HG02885 (cell line): ENCODE measurements around the gene PITPNM1.
"Not testable (repeated sequence)": the region's sequence is repeated elsewhere in the genome, so short reads cannot be mapped to it uniquely, and the experiment has no call there.

Experiments used
- ATAC-seq: cut with Tn5 transposase; IDR thresholded peaks from one replicate; pipeline ENCODE4 v1.9.1; 2021; ENCODE audit warnings: mild to moderate bottlenecking; ENCODE audit not compliant: unreplicated experiment, poor library complexity

Gene PITPNM1

GRCh38 chr11:67523556-67524479 lies 18.7 kb upstream of the PITPNM1 start:
- ATAC-seq: no peak

- no peak for ATAC-seq
Measured at GRCh38 chr11:67522844-67523555, 17.8 kb upstream of the PITPNM1 start, which contains the start of gene CABP2. CABP2 (minus strand) TSS chr11:67523446; CDS start chr11:67523326, 120 bp downstream.

GRCh38 chr11:67522338-67522737 lies 17.2 kb upstream of the PITPNM1 start:
- no peak for ATAC-seq

- ATAC-seq: no peak
Measured at GRCh38 chr11:67521924-67522323, 16.8 kb upstream of the PITPNM1 start.

- no peak for ATAC-seq
Measured at GRCh38 chr11:67520856-67521824, 16.0 kb upstream of the PITPNM1 start.

- no peak for ATAC-seq
Measured at GRCh38 chr11:67519726-67520125, 14.6 kb upstream of the PITPNM1 start.

- ATAC-seq: no peak
Measured at GRCh38 chr11:67517784-67518552, 12.8 kb upstream of the PITPNM1 start.

GRCh38 chr11:67516806-67517205 lies 11.6 kb upstream of the PITPNM1 start:
- ATAC-seq: no peak

- ATAC-seq: no peak
Measured at GRCh38 chr11:67514116-67514515, 9.0 kb upstream of the PITPNM1 start.

- ATAC-seq: not testable (repeated sequence)
Measured at GRCh38 chr11:67511558-67511957, 6.4 kb upstream of the PITPNM1 start.

- no peak for ATAC-seq
Measured at GRCh38 chr11:67510023-67510345, 4.8 kb upstream of the PITPNM1 start.

- peak; percentile 48 for ATAC-seq
Measured at GRCh38 chr11:67508486-67509121, 3.4 kb upstream of the PITPNM1 start.

GRCh38 chr11:67507864-67508485 lies 2.8 kb upstream of the PITPNM1 start, which contains the start of gene CDK2AP2:
CDK2AP2 (minus strand) TSS chr11:67508162; CDS start chr11:67508082, 80 bp downstream.
- peak; percentile 76 for ATAC-seq

GRCh38 chr11:67507242-67507863 lies 2.2 kb upstream of the PITPNM1 start:
- ATAC-seq: no peak

- ATAC-seq: no peak
Measured at GRCh38 chr11:67506426-67507051, 1.4 kb upstream of the PITPNM1 start.

- ATAC-seq: peak; percentile 22
Measured at GRCh38 chr11:67505605-67506396, 638 bp upstream of the PITPNM1 start.
